Measurements from ENCODE around the gene SPTBN1.

DNA sequence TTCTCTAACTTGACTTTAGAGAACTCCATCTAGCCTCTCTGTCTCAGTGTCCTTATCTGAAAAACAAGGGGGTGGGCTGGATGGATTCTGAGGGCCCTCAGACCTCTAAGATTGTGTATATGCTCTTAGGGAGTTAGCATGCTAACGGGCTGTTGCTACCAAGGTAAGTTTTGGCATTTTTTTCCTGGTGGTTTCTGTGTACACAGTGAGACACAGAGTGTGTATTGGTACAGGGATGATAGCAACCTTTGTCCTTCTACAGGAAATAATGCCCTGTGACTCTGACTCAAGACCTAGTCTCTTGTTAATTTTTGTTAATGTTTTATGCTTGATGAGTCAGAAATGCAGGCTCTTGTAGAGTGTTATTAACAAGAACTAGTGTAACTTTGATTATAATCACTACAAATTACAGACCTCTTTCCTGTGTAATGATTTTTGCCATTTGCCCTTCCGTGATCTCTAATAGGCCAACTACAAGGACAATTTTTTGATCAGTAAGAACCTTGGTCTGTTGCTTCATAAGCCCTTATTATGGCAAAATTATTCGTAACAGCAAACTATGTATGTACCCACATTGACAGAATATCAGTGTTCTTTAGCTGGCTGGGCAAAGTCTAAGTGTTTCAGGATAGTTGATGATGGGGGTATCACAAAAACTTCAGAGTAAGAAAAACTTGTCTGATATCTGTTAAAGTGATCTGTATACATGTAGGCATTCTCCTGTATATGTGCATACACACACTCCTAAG is 89.7 kb downstream of the SPTBN1 start:
- TF ChIP-seq YBX1 (IDR thresholded peaks at IDR 0.05): no peak
- TF ChIP-seq, protein P1, sequence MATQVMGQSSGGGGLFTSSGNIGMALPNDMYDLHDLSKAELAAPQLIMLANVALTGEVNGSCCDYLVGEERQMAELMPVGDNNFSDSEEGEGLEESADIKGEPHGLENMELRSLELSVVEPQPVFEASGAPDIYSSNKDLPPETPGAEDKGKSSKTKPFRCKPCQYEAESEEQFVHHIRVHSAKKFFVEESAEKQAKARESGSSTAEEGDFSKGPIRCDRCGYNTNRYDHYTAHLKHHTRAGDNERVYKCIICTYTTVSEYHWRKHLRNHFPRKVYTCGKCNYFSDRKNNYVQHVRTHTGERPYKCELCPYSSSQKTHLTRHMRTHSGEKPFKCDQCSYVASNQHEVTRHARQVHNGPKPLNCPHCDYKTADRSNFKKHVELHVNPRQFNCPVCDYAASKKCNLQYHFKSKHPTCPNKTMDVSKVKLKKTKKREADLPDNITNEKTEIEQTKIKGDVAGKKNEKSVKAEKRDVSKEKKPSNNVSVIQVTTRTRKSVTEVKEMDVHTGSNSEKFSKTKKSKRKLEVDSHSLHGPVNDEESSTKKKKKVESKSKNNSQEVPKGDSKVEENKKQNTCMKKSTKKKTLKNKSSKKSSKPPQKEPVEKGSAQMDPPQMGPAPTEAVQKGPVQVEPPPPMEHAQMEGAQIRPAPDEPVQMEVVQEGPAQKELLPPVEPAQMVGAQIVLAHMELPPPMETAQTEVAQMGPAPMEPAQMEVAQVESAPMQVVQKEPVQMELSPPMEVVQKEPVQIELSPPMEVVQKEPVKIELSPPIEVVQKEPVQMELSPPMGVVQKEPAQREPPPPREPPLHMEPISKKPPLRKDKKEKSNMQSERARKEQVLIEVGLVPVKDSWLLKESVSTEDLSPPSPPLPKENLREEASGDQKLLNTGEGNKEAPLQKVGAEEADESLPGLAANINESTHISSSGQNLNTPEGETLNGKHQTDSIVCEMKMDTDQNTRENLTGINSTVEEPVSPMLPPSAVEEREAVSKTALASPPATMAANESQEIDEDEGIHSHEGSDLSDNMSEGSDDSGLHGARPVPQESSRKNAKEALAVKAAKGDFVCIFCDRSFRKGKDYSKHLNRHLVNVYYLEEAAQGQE (IDR thresholded peaks at IDR 0.05; ENCODE audit: borderline replicate concordance): no peak
- TF ChIP-seq, protein P1 (CRISPR knock-in tag; IDR thresholded peaks at IDR 0.05; ENCODE audit: low read depth): no peak

Data from K562 (cell line).